ENCODE measurements around the gene DYDC1. TPM values are rescaled to one million over a fixed set of nuclear protein-coding genes. Genes with fewer than 3 reads are reported as not detected.

The DYDC1 gene
- total RNA-seq (2022; extraction: Qiagen RNA extraction; ENCODE audit: low read depth) = not detected in 5 replicates

GRCh38 chr10:80356563-80356988, at the start of gene DYDC1, which contains the start of gene DYDC2:
Gene DYDC1, minus strand, starts transcription at chr10:80356755. Its CDS starts 4,154 bp downstream, at chr10:80352601.
Gene DYDC2, plus strand, starts transcription at chr10:80356781. Its CDS starts 5,663 bp downstream, at chr10:80362444.

DNA sequence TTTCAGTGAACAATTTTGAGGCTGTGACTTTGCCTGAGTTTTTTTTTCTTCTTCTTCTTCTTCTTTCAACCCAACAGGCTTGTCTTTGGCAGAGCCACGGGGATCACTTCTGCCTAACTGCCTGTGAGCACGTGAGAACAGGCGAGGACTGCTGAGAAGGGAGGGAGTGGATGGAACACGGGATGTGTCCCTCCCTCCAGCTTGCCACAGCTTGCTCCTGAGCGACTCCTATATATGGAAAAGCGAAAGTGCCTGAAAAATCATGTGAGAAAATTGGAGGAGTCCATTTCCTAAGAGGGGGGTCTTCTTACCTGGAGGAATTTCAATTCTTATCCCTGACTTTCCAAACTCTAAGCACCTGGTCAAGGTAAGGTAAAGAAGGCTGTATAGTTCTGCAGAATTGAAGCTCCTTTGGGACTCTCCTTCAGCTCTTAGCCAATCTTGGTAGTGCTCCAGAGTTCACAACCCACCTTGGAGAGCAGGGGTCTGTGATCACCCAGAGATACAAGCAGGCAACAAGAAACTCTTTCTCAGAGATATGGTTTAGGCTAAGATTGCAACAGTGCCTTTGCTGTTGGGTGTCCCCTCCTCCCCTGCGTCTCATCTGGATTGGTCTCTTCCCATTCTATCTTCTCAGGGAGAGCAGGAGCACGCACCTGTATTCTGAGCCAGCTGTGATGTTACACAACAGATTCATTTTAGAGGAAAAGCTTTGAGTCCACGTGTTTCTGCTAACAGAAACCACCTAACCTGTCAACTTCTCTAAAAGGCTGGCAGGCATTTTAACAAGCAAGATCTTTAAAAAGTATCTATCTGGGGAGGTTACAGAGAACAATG, 66.9 kb downstream of the DYDC1 start, which contains the start of gene MAT1A:
TSS of gene MAT1A (minus strand) at position 208 of the 837 bp plus-strand sequence. CDS start 235 bp downstream, outside the sequence.

Other genes with a start within 250 kb of the DYDC1 start
- 0.16 to 0.50 TPM in 2 of 5 replicates, not detected in the others for gene PLAC9, start 224.0 kb downstream of the DYDC1 start, total RNA-seq (2022; extraction: Qiagen RNA extraction; ENCODE audit: low read depth)
- 143 to 205 TPM (median 201 TPM) in 5 replicates for gene ANXA11, start 151.2 kb downstream of the DYDC1 start, total RNA-seq (2022; extraction: Qiagen RNA extraction; ENCODE audit: low read depth)
- gene MAT1A, start 67.1 kb downstream of the DYDC1 start, total RNA-seq (2022; extraction: Qiagen RNA extraction; ENCODE audit: low read depth) = 0.04 TPM in 1 of 5 replicates, not detected in the others
- gene DYDC2, start within 50 bp of the DYDC1 start, total RNA-seq (2022; extraction: Qiagen RNA extraction; ENCODE audit: low read depth) = 0.06 to 0.14 TPM (median 0.08 TPM) in 3 of 5 replicates, not detected in the others
- 40.7 to 48.7 TPM (median 43.7 TPM) in 5 replicates for gene PRXL2A, start 51.8 kb upstream of the DYDC1 start, total RNA-seq (2022; extraction: Qiagen RNA extraction; ENCODE audit: low read depth)
- 100 to 132 TPM (median 128 TPM) in 5 replicates for gene TSPAN14, start 97.6 kb upstream of the DYDC1 start, total RNA-seq (2022; extraction: Qiagen RNA extraction; ENCODE audit: low read depth)
- 0.02 to 0.06 TPM in 2 of 5 replicates, not detected in the others for gene SH2D4B, start 181.1 kb upstream of the DYDC1 start, total RNA-seq (2022; extraction: Qiagen RNA extraction; ENCODE audit: low read depth)

Measured in A549 treated with CpdA at 1 μM for 4 hours (cell line).